ENCODE data around the gene VTI1A. TPM values are rescaled to one million over a fixed set of nuclear protein-coding genes. Genes with fewer than 3 reads are reported as not detected.

Gene VTI1A
- total and polyA plus RNA-seq, 4 donors = 5.5 to 26.9 (median 13.1) TPM

DNA sequence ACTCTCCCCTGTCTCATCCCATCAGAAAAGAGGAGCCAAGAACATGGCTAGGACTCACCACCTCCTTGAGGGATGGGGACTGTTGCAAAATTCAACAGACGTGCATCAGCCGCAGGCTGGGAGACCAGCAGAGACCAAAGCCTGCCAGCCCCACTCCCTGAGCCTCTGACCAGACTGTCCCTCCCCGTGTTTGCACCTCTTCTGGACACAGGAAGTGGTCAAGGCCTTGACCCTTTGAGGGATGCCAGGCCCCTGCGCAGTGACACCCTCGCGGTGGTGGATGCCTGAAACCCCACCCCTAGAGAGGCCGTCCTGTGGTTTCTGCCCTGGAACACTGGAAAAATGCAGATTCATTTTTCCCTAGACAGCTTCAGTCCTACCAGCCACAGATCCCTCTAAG, 374.6 kb downstream of the VTI1A start:
- WGBS = 67% methylated on average over 7 of the region's 7 CpGs

More for the DNA sequence above, 374.6 kb downstream of the VTI1A start:
- H3K27me3 ChIP-seq (ENCODE audit: control insufficient read depth in 4 of 4, insufficient read depth in 4 of 4, low read length in 3 of 4) = no peaks in the 10 kb centered on the region
- peak overlapping the region; percentile 76 to 77 for H3K27ac ChIP-seq (ENCODE audit: low read depth in 1 of 2, low read length in 2 of 2)
- no peaks in the 10 kb centered on the region for H3K9me3 ChIP-seq (ENCODE audit: control insufficient read depth in 4 of 4, low read length in 3 of 4)
- no peak overlapping the region for H3K9ac ChIP-seq (ENCODE audit: low read depth in 1 of 2, low read length in 2 of 2)
- no peak for DNase-seq (ENCODE audit: low spot score)
- H3K36me3 ChIP-seq (ENCODE audit: control insufficient read depth in 4 of 4, insufficient read depth in 3 of 4, low read depth in 1 of 4, low read length in 3 of 4) = no peaks in the 10 kb centered on the region
- peak; percentile 62 for TF ChIP-seq NR2F2 (IDR thresholded peaks at IDR 0.05)
- TF ChIP-seq, protein P1, sequence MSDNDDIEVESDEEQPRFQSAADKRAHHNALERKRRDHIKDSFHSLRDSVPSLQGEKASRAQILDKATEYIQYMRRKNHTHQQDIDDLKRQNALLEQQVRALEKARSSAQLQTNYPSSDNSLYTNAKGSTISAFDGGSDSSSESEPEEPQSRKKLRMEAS (IDR thresholded peaks at IDR 0.05) = peak; percentile 46
- no peak for TF ChIP-seq JUND (IDR thresholded peaks at IDR 0.05)
- peak; percentile 38 for TF ChIP-seq YY1 (IDR thresholded peaks at IDR 0.05)
- TF ChIP-seq RXRA (IDR thresholded peaks at IDR 0.05) = peak; percentile 77 to 89
- TF ChIP-seq FOXA2 (IDR thresholded peaks at IDR 0.05) = no peak
- peak; percentile 35 to 65 for TF ChIP-seq RAD21 (IDR thresholded peaks at IDR 0.05)
- TF ChIP-seq TAF1 (conservative IDR thresholded peaks at IDR 0.05) = peak; percentile 84
- TF ChIP-seq, protein P2, sequence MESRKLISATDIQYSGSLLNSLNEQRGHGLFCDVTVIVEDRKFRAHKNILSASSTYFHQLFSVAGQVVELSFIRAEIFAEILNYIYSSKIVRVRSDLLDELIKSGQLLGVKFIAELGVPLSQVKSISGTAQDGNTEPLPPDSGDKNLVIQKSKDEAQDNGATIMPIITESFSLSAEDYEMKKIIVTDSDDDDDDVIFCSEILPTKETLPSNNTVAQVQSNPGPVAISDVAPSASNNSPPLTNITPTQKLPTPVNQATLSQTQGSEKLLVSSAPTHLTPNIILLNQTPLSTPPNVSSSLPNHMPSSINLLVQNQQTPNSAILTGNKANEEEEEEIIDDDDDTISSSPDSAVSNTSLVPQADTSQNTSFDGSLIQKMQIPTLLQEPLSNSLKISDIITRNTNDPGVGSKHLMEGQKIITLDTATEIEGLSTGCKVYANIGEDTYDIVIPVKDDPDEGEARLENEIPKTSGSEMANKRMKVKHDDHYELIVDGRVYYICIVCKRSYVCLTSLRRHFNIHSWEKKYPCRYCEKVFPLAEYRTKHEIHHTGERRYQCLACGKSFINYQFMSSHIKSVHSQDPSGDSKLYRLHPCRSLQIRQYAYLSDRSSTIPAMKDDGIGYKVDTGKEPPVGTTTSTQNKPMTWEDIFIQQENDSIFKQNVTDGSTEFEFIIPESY (IDR thresholded peaks at IDR 0.05) = no peak
- no peak for TF ChIP-seq FOXA1 (IDR thresholded peaks at IDR 0.05)
- TF ChIP-seq, protein P3, sequence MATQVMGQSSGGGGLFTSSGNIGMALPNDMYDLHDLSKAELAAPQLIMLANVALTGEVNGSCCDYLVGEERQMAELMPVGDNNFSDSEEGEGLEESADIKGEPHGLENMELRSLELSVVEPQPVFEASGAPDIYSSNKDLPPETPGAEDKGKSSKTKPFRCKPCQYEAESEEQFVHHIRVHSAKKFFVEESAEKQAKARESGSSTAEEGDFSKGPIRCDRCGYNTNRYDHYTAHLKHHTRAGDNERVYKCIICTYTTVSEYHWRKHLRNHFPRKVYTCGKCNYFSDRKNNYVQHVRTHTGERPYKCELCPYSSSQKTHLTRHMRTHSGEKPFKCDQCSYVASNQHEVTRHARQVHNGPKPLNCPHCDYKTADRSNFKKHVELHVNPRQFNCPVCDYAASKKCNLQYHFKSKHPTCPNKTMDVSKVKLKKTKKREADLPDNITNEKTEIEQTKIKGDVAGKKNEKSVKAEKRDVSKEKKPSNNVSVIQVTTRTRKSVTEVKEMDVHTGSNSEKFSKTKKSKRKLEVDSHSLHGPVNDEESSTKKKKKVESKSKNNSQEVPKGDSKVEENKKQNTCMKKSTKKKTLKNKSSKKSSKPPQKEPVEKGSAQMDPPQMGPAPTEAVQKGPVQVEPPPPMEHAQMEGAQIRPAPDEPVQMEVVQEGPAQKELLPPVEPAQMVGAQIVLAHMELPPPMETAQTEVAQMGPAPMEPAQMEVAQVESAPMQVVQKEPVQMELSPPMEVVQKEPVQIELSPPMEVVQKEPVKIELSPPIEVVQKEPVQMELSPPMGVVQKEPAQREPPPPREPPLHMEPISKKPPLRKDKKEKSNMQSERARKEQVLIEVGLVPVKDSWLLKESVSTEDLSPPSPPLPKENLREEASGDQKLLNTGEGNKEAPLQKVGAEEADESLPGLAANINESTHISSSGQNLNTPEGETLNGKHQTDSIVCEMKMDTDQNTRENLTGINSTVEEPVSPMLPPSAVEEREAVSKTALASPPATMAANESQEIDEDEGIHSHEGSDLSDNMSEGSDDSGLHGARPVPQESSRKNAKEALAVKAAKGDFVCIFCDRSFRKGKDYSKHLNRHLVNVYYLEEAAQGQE (IDR thresholded peaks at IDR 0.05) = peak; percentile 45
- TF ChIP-seq HNF4G (IDR thresholded peaks at IDR 0.05) = no peak
- peak; percentile 77 to 78 for TF ChIP-seq HNF4A (conservative IDR thresholded peaks at IDR 0.05)
- TF ChIP-seq, protein P4, sequence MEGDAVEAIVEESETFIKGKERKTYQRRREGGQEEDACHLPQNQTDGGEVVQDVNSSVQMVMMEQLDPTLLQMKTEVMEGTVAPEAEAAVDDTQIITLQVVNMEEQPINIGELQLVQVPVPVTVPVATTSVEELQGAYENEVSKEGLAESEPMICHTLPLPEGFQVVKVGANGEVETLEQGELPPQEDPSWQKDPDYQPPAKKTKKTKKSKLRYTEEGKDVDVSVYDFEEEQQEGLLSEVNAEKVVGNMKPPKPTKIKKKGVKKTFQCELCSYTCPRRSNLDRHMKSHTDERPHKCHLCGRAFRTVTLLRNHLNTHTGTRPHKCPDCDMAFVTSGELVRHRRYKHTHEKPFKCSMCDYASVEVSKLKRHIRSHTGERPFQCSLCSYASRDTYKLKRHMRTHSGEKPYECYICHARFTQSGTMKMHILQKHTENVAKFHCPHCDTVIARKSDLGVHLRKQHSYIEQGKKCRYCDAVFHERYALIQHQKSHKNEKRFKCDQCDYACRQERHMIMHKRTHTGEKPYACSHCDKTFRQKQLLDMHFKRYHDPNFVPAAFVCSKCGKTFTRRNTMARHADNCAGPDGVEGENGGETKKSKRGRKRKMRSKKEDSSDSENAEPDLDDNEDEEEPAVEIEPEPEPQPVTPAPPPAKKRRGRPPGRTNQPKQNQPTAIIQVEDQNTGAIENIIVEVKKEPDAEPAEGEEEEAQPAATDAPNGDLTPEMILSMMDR (IDR thresholded peaks at IDR 0.05; ENCODE audit: low read depth, low read length, missing input control) = no peak
- TF ChIP-seq EGR1 (IDR thresholded peaks at IDR 0.05; ENCODE audit: low read depth in 2 of 2) = peak in 1 of 2 donors; percentile 55
- TF ChIP-seq GABPA (IDR thresholded peaks at IDR 0.05 in 1 of 2, conservative IDR thresholded peaks at IDR 0.05 in 1 of 2) = peak in 1 of 2 donors; percentile 46
- TF ChIP-seq, protein P5, sequence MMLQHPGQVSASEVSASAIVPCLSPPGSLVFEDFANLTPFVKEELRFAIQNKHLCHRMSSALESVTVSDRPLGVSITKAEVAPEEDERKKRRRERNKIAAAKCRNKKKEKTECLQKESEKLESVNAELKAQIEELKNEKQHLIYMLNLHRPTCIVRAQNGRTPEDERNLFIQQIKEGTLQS (IDR thresholded peaks at IDR 0.05) = no peak
- TF ChIP-seq SP1 (IDR thresholded peaks at IDR 0.05) = peak; percentile 82
- H3K4me1 ChIP-seq (ENCODE audit: control insufficient read depth in 4 of 4, insufficient read depth in 4 of 4, low read length in 3 of 4) = peaks cover 6 to 30% (median 11%) of the 10 kb centered on the region in 4 donors
- peak overlapping the region; percentile 20 to 50 (median 28) for H3K4me3 ChIP-seq (ENCODE audit: low read depth in 1 of 3, low read length in 3 of 3)

Measured in liver (tissue), 9 donors.